Nucleus accumbens (tissue), 56 donors: ENCODE data around the gene TESK2.
"Not testable (repeated sequence)": the region's sequence is repeated elsewhere in the genome, so short reads cannot be mapped to it uniquely, and the experiment has no call there.

Source experiments
- DNase-seq, 56 donors: peaks; one replicate each; lab custom pipeline; 2025; lab: John Stamatoyannopoulos, UW

The TESK2 gene

GRCh38 chr1:45477646-45478045, 13.3 kb downstream of the TESK2 start:
- DNase-seq, result no peak

- DNase-seq, result not testable (repeated sequence)
Observed at GRCh38 chr1:45474194-45474593, 16.8 kb downstream of the TESK2 start.

- DNase-seq, result no peak
Observed at GRCh38 chr1:45473302-45473701, 17.7 kb downstream of the TESK2 start.

GRCh38 chr1:45470306-45470798, 20.6 kb downstream of the TESK2 start:
- DNase-seq, result no peak

- DNase-seq, result not testable (repeated sequence)
Observed at GRCh38 chr1:45467353-45467752, 23.6 kb downstream of the TESK2 start.

GRCh38 chr1:45465277-45465676, 25.7 kb downstream of the TESK2 start:
- DNase-seq, result no peak

- DNase-seq, result no peak
Observed at GRCh38 chr1:45458894-45459293, 32.1 kb downstream of the TESK2 start.

GRCh38 chr1:45456531-45456930, 34.4 kb downstream of the TESK2 start:
- DNase-seq, result no peak

GRCh38 chr1:45455162-45455561, 35.8 kb downstream of the TESK2 start:
- DNase-seq, result no peak

GRCh38 chr1:45454464-45454863, 36.5 kb downstream of the TESK2 start:
- no peak for DNase-seq

GRCh38 chr1:45452503-45452902, 38.5 kb downstream of the TESK2 start:
- DNase-seq, result no peak

GRCh38 chr1:45448357-45448756, 42.6 kb downstream of the TESK2 start:
- no peak for DNase-seq

- no peak for DNase-seq
Observed at GRCh38 chr1:45446950-45447672, 43.9 kb downstream of the TESK2 start.

- no peak for DNase-seq
Observed at GRCh38 chr1:45446530-45446929, 44.4 kb downstream of the TESK2 start.

- no peak for DNase-seq
Observed at GRCh38 chr1:45444609-45445131, 46.3 kb downstream of the TESK2 start.

- DNase-seq, result no peak
Observed at GRCh38 chr1:45443580-45444446, 47.1 kb downstream of the TESK2 start.

- DNase-seq, result no peak
Observed at GRCh38 chr1:45442272-45442671, 48.7 kb downstream of the TESK2 start.

- no peak for DNase-seq
Observed at GRCh38 chr1:45437323-45437722, 53.6 kb downstream of the TESK2 start.

GRCh38 chr1:45430490-45430889, 60.5 kb downstream of the TESK2 start:
- no peak for DNase-seq

GRCh38 chr1:45429561-45430159, 61.3 kb downstream of the TESK2 start:
- DNase-seq, result no peak
